ENCODE results near the gene MTG2. TPM values are rescaled to one million over a fixed set of nuclear protein-coding genes. Genes with fewer than 3 reads are reported as not detected.
A peak's percentile ranks its signal among the peaks of the same experiment; 100 is the strongest.

The MTG2 gene
- total RNA-seq, 1 experiment from 2014 or later = 87.3 TPM

DNA sequence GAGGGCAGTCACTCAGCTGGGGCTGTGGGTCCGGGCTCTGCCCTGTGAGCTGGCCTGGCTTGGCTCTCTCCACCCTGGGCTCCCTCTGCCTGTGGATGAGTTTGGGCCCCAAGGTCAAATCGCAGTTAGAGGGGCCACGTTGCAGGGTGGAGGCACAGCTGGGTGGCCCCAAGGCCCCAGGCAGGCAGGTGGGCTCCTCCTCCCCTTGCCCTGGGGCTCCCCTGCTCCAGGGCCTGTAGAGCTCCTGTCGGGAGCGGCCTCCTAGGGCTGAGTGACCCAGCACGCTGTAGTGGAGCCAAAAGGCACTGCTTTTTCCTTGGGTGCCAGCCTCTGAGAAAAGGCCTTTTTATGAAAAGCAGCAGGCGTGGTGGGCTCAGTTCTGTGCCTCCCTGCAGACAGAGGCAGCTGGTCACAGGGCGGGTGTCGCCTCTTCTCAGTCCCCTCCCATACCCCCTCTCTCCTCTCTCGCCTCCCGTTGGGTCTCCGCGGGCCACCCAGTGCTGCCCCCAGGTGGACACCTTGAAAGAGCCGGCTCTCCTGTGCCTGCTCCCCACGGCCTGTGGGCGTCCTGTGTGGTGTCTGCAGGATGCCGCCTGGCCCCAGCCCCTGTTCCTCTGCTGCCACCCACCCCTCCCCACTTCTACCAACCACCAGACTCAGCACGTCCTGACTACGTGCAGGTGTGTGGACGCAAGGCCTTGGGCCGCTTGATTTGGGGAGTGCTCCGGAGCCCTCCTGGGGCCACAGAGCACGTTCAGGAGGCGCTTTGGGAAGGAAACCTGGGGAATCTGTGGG is 26.0 kb upstream of the MTG2 start:
- Histone ChIP-seq H3K27me3 (no peaks in the 10 kb centered on the region), H3K4me3 (no peak overlapping the region), H3K9me3 (no peaks in the 10 kb centered on the region), H3K36me3 (peaks cover 57% of the 10 kb centered on the region)
- peak; percentile 61 for DNase-seq

GRCh38 chr20:62157387-62158087 is 25.3 kb upstream of the MTG2 start:
- H3K36me3 ChIP-seq = peaks cover 56% of the 10 kb centered on the region
- H3K9me3 ChIP-seq = no peaks in the 10 kb centered on the region
- no peaks in the 10 kb centered on the region for H3K27me3 ChIP-seq
- DNase-seq = no peak
- H3K4me3 ChIP-seq = no peak overlapping the region

- Histone ChIP-seq H3K27me3 (no peaks in the 10 kb centered on the region), H3K9me3 (no peaks in the 10 kb centered on the region), H3K4me3 (no peak overlapping the region), H3K36me3 (peaks cover 56% of the 10 kb centered on the region)
- DNase-seq = no peak
Measured at GRCh38 chr20:62158088-62158400, 24.8 kb upstream of the MTG2 start.

GRCh38 chr20:62158541-62158940 is 24.3 kb upstream of the MTG2 start:
- H3K36me3 ChIP-seq = peaks cover 57% of the 10 kb centered on the region
- H3K27me3 ChIP-seq = no peaks in the 10 kb centered on the region
- no peak overlapping the region for H3K4me3 ChIP-seq
- no peak for DNase-seq
- H3K9me3 ChIP-seq = no peaks in the 10 kb centered on the region

- Histone ChIP-seq H3K27me3 (no peaks in the 10 kb centered on the region), H3K4me3 (no peak overlapping the region), H3K36me3 (peaks cover 59% of the 10 kb centered on the region), H3K9me3 (no peaks in the 10 kb centered on the region)
- DNase-seq = no peak
Measured at GRCh38 chr20:62159052-62159451, 23.8 kb upstream of the MTG2 start.

DNA sequence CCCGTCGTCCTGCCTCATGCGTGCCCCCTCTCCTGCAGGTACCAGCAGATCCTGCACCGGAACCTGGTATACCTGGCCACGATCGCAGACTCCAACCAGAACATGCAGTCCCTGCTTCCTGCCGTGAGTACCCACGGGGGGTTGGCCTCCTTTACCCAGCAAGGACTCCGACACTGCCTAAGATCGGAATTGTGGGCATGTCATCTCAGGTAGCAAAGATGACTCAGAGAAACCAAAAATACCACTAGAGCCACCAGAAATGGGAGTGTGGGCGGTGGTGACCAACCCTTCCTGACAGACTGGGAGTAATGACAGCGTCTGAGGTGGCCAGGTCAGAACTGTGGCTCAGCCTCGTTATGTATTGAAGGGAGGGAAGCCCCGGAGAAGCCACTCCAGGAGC is 23.0 kb upstream of the MTG2 start:
- Histone ChIP-seq H3K27me3 (no peaks in the 10 kb centered on the region), H3K4me3 (no peak overlapping the region), H3K9me3 (no peaks in the 10 kb centered on the region), H3K36me3 (peaks cover 58% of the 10 kb centered on the region)
- no peak for DNase-seq

DNA sequence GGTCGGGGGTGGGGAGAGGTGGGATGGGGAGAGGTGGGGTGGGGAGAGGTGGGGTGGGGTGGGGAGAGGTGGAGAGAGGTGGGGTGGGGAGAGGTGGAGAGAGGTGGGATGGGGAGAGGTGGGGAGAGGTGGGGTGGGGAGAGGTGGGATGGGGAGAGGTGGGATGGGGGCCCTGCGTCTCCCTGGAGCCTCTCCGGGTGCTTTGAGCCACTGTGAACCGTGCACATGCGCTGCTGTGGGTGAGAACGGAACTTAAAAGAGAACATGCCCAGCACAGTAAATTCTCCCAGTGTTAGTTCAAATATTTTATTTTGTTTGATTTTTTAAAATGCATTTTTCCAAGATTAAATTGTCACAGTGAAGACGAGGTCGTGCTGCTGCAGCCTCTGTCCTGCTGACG is 22.6 kb upstream of the MTG2 start:
- Histone ChIP-seq H3K4me3 (no peak overlapping the region), H3K36me3 (peaks cover 56% of the 10 kb centered on the region), H3K9me3 (no peaks in the 10 kb centered on the region), H3K27me3 (no peaks in the 10 kb centered on the region)
- DNase-seq = no peak

- Histone ChIP-seq H3K4me3 (no peak overlapping the region), H3K27me3 (no peaks in the 10 kb centered on the region), H3K36me3 (peaks cover 56% of the 10 kb centered on the region), H3K9me3 (no peaks in the 10 kb centered on the region)
- no peak for DNase-seq
Measured at GRCh38 chr20:62160876-62161275, 22.0 kb upstream of the MTG2 start.

GRCh38 chr20:62161347-62161746 is 21.5 kb upstream of the MTG2 start:
- H3K4me3 ChIP-seq = no peak overlapping the region
- peak; percentile 72 for DNase-seq
- no peaks in the 10 kb centered on the region for H3K9me3 ChIP-seq
- H3K36me3 ChIP-seq = peaks cover 56% of the 10 kb centered on the region
- H3K27me3 ChIP-seq = no peaks in the 10 kb centered on the region

DNA sequence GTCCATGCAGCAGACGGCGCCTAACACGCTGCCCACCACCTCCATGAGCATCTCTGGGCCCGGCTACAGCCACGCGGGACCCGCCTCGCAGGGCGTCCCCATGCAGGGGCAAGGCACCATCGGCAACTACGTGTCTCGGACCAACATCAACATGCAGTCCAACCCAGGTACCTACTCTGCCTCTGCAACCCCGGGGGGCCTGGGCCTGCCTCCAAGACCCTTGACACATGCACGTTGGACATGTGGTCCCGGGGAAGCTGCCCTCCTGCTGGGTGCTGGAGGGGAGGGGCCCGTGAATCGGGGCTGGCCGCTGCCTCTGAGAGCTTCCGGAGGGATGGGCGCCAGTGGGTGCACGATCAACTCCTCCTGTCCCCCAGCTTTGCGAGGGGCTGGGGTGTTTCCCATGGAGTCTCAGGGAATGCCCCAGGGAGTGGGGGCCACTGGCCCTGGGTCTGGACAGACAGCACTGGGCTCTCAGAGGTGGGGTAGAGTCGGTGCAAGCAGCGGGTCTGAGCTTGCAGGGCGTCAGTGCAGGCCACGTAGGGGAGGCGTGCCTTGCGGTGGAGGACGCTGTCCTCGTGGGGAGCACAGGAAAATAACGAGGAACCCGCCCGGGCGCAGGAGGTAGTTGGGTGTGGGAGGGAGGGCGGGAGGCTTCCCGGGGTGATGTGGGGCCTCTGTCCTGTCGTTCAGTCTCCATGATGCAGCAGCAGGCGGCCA is 19.9 kb upstream of the MTG2 start:
- Histone ChIP-seq H3K27me3 (no peaks in the 10 kb centered on the region), H3K4me3 (no peak overlapping the region), H3K9me3 (no peaks in the 10 kb centered on the region), H3K36me3 (peaks cover 57% of the 10 kb centered on the region)
- no peak for DNase-seq

GRCh38 chr20:62163485-62163865 is 19.4 kb upstream of the MTG2 start:
- no peaks in the 10 kb centered on the region for H3K27me3 ChIP-seq
- no peak for DNase-seq
- peaks cover 60% of the 10 kb centered on the region for H3K36me3 ChIP-seq
- H3K9me3 ChIP-seq = no peaks in the 10 kb centered on the region
- H3K4me3 ChIP-seq = no peak overlapping the region

- DNase-seq = no peak
- H3K27me3 ChIP-seq = no peaks in the 10 kb centered on the region
- peaks cover 59% of the 10 kb centered on the region for H3K36me3 ChIP-seq
Measured at GRCh38 chr20:62163986-62164762, 18.7 kb upstream of the MTG2 start.

DNA sequence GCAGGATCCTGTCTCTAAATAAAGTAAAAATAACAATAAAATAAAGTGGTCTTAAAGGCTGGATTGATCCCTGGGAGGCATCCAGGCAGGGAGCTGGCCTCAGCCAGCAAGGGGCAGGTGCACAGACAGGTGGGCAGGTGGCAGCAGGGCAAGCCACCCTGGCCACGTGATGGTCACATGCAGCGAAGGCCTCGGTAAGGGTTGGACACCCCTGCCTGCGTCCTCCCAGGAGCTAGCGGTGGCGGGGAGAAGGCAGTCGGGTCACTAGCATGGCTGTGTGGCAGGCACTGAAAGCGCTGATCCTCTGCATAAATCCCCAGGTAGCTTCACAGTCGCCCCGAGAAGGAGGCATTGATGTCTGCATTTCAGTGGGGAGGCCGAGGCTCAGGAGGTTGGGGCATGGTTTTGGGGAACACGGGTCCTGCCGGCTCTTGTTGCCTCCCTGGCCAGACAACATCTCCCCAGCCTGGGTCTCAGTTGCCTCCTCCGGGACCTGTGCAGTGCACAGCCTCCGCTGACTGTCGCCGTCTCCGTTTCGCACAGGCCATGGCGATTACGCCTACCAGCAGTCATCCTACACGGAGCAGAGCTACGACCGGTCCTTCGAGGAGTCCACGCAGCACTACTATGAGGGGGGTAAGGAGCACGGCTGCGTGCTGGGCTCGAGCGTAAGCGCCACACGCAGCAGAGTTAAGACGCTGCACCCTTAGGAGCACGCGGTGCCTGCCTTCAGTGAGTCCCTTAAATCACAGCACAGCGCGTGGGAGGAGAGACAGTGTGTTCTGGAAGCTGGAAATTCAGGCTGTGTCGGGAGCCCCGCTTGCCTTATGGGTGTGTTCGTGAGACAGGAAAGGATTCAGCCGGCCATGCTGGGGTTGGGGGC is 17.7 kb upstream of the MTG2 start:
- Histone ChIP-seq H3K9me3 (no peaks in the 10 kb centered on the region), H3K27me3 (no peaks in the 10 kb centered on the region), H3K36me3 (peaks cover 54% of the 10 kb centered on the region), H3K4me3 (no peak overlapping the region)
- DNase-seq = no peak

More at GRCh38 chr20:62163986-62164762, 18.7 kb upstream of the MTG2 start:
- H3K9me3 ChIP-seq = no peaks in the 10 kb centered on the region
- H3K4me3 ChIP-seq = no peak overlapping the region

GRCh38 chr20:62165762-62166399 is 16.9 kb upstream of the MTG2 start:
- DNase-seq = no peak
- no peaks in the 10 kb centered on the region for H3K27me3 ChIP-seq
- H3K9me3 ChIP-seq = no peaks in the 10 kb centered on the region
- peaks cover 50% of the 10 kb centered on the region for H3K36me3 ChIP-seq
- H3K4me3 ChIP-seq = no peak overlapping the region

DNA sequence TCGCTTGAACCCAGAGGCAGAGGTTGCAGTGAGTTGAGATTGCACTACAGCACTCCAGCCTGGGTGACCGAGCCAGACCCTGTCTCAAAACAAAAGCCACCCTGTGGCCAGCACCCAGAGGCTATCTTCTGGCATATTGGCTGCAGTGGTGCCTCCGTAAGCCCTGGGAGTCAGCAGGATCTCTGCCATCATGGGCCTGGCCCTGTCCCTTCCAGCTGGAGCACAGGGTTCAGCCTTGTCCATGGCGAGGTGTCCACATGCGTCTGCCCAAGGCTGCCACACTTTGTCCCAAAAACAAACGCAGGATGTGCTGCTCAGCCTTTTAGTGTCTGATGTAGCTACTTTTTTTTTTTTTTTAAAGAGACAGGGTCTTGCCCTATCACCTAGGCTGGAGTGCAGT is 15.4 kb upstream of the MTG2 start:
- DNase-seq = no peak
- peaks cover 47% of the 10 kb centered on the region for H3K36me3 ChIP-seq

DNA sequence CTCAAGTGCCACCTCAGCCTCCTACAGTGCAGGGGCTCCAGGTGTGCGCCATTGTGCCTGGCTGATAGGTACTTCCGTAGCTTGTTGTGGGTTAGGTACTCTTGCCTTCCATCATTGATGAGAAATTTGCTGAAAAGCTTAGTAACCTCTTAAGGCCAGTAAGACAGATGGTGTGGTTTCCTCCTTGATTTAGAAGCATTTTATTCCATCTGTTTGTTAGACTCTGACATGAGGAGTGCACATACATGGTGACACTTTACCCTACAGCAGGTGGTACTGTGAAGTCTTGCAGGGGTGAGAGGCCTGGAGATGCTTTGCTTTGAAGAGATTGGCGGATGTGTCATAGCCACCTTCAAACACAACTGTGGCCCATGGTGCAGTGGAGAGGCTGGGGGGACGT is 14.8 kb upstream of the MTG2 start:
- Histone ChIP-seq H3K9me3 (no peaks in the 10 kb centered on the region), H3K4me3 (no peak overlapping the region), H3K36me3 (peaks cover 43% of the 10 kb centered on the region)

More for the DNA sequence above, 15.4 kb upstream of the MTG2 start:
- no peaks in the 10 kb centered on the region for H3K27me3 ChIP-seq
- no peaks in the 10 kb centered on the region for H3K9me3 ChIP-seq
- H3K4me3 ChIP-seq = no peak overlapping the region

More for the DNA sequence above, 14.8 kb upstream of the MTG2 start:
- H3K27me3 ChIP-seq = no peaks in the 10 kb centered on the region
- no peak for DNase-seq

All from MG63 (cell line).